ENCODE results near the gene CERS4.

CERS4 gene

GRCh38 chr19:8238251-8238650 is 29.1 kb downstream of the CERS4 start:
- POLR2A ChIA-PET = no interaction called here
- no peak for TF ChIP-seq CTCF (IDR thresholded peaks at IDR 0.05; ENCODE audit: control extremely low read depth, extremely low read depth, low read depth, missing control alignments)
- DNase-seq (ENCODE audit: extremely low spot score) = no peak
- CTCF ChIA-PET = interaction anchor here (1.8 kb wide), 1 partner anchor 79 kb away, joined by 4 read pairs; no protein-coding TSS in a partner anchor

GRCh38 chr19:8239528-8240273 is 30.5 kb downstream of the CERS4 start:
- DNase-seq (ENCODE audit: extremely low spot score) = no peak
- ChIA-PET CTCF (interaction anchor here (1.0 to 5.1 kb wide), 4 partner anchors 12 to 81 kb away, joined by 3 to 15 read pairs (median 6); no protein-coding TSS in a partner anchor), POLR2A (interaction anchor here (0.6 kb wide), 1 partner anchor 237 kb away, joined by 3 read pairs; no protein-coding TSS in a partner anchor)
- TF ChIP-seq CTCF (IDR thresholded peaks at IDR 0.05; ENCODE audit: control extremely low read depth, extremely low read depth, low read depth, missing control alignments) = no peak

GRCh38 chr19:8240274-8241229 is 31.4 kb downstream of the CERS4 start:
- TF ChIP-seq CTCF (IDR thresholded peaks at IDR 0.05; ENCODE audit: control extremely low read depth, extremely low read depth, low read depth, missing control alignments) = no peak
- CTCF ChIA-PET = interaction anchor here (0.7 to 5.1 kb wide), 5 partner anchors 11 to 121 kb away, joined by 3 to 15 read pairs (median 6); no protein-coding TSS in a partner anchor
- POLR2A ChIA-PET = interaction anchor here (0.6 kb wide), 1 partner anchor 238 kb away, joined by 3 read pairs; no protein-coding TSS in a partner anchor
- DNase-seq (ENCODE audit: extremely low spot score) = peak; percentile 92

GRCh38 chr19:8241646-8242045 is 32.5 kb downstream of the CERS4 start:
- ChIA-PET CTCF (interaction anchor here (2.2 to 5.1 kb wide), 3 partner anchors 10 to 83 kb away, joined by 6 to 15 read pairs (median 9); no protein-coding TSS in a partner anchor), POLR2A (no interaction called here)
- no peak for TF ChIP-seq CTCF (IDR thresholded peaks at IDR 0.05; ENCODE audit: control extremely low read depth, extremely low read depth, low read depth, missing control alignments)

GRCh38 chr19:8242211-8242821 is 33.1 kb downstream of the CERS4 start:
- ChIA-PET POLR2A (interaction anchor here (0.6 kb wide), 1 partner anchor 1174 kb away, joined by 16 read pairs; no protein-coding TSS in a partner anchor), CTCF (interaction anchor here (2.0 to 5.1 kb wide), 4 partner anchors 9 to 240 kb away, joined by 6 to 15 read pairs (median 8); no protein-coding TSS in a partner anchor)
- no peak for DNase-seq (ENCODE audit: extremely low spot score)
- TF ChIP-seq CTCF (IDR thresholded peaks at IDR 0.05; ENCODE audit: control extremely low read depth, extremely low read depth, low read depth, missing control alignments) = no peak

More at GRCh38 chr19:8241646-8242045, 32.5 kb downstream of the CERS4 start:
- no peak for DNase-seq (ENCODE audit: extremely low spot score)
